Right lobe of liver (tissue), 6 donors: ENCODE results near the gene ATP10A. TPM values are rescaled to one million over a fixed set of nuclear protein-coding genes. Genes with fewer than 3 reads are reported as not detected.

Experiments
- ATAC-seq, 4 donors: fragments of 200-7000 bp; cut with Tn5 transposase; one replicate each; pipeline ENCODE4 v1.9.1; 2020; ENCODE audit warnings: mild to moderate bottlenecking in 4 of 4, moderate library complexity in 4 of 4
- DNase-seq, 3 donors: peaks; one replicate each; pipeline ENCODE4 v3.0.0-alpha.2; 2020
- H3K27ac ChIP-seq, 3 donors: fragments of 200-600 bp; one replicate each; pipeline ENCODE4 v1.8.0; 2022
- H3K27me3 ChIP-seq, 2 donors: fragments of 200-600 bp; one replicate each; pipeline ENCODE4 v1.8.0; 2022
- H3K36me3 ChIP-seq, 4 donors: fragments of 200-600 bp; sonication (generic) in 1 of 4; one replicate each; pipeline versions ENCODE4 v1.5.1 to v1.8.0; 2017 to 2022; ENCODE audit warnings: control low read depth in 1 of 4
- H3K4me1 ChIP-seq, 4 donors: fragments of 200-600 bp; sonication (generic) in 1 of 4; one replicate each; pipeline versions ENCODE4 v1.5.1 to v1.8.0; 2017 to 2022; ENCODE audit warnings: control low read depth in 1 of 4
- H3K4me3 ChIP-seq, 3 donors: fragments of 200-600 bp; one replicate each; pipeline ENCODE4 v1.8.0; 2022
- H3K9me3 ChIP-seq, 4 donors: fragments of 200-600 bp; sonication (generic) in 1 of 4; one replicate each; pipeline versions ENCODE4 v1.5.1 to v1.8.0; 2017 to 2022; ENCODE audit warnings: control low read depth in 1 of 4
- CTCF ChIP-seq, 4 donors: fragments of 200-600 bp in 3 of 4; fragments of 450-650 bp in 1 of 4; IDR thresholded peaks; one replicate each; pipeline versions ENCODE4 v1.5.1 to v1.8.0; 2016 to 2022; ENCODE audit warnings: antibody characterized with exemption in 4 of 4, mild to moderate bottlenecking in 2 of 4
- POLR2A ChIP-seq: fragments of 450-650 bp; IDR thresholded peaks from one replicate; pipeline ENCODE4 v1.6.1; 2017; ENCODE audit warnings: antibody characterized with exemption, mild to moderate bottlenecking
- WGBS: methylation state at CpG from one replicate; pipeline ENCODE4 v1.1.6; 2018; ENCODE audit warnings: low coverage, low lambda C conversion rate; ENCODE audit not compliant: insufficient coverage; ENCODE audit errors: missing lambda C conversion rate; 5-methylcytosine and 5-hydroxymethylcytosine counted together
- intact Hi-C, 2 donors: fragments of 100-400 bp; cut with DNase I; formaldehyde crosslinking; loops; one replicate each; pipeline versions ENCODE4 v1.11.2 to v1.14.1; 2022
- total RNA-seq, 6 experiments: library from RNA; depleted of rRNA in 2 of 6; stranded (reverse); fragments of >200 nt in 2 of 6; fragmentation: NEBNext Ultra II Directional in 3 of 6; extraction: Animal tissue kit (Norgen Biotek cat#: 25700) in 3 of 6; gene quantifications; one replicate each; pipeline versions ENCODE4 v1.1.0 to v1.2.4, GENCODE V29; 2016 to 2023
- donor health status: DM: no; HTN: yes; CAD: no.
- donor health status: DM: no; HTN: no; CAD: no.
- donor health status: DM: no; HTN: no; CAD: no.
- donor health status: DM: no; HTN: yes; CAD: no.
- donor health status: DM: no; HTN: yes; CAD: no.

ATP10A gene
- total RNA-seq, 6 experiments from 2014 or later = 0.15 to 1.00 (median 0.34) TPM

- Histone ChIP-seq H3K9me3 (no peaks in the 10 kb centered on the region), H3K27me3 (no peaks in the 10 kb centered on the region), H3K4me1 (no peaks in the 10 kb centered on the region), H3K4me3 (no peak overlapping the region), H3K36me3 (no peaks in the 10 kb centered on the region), H3K27ac (no peak overlapping the region)
- ATAC-seq = no peak
- 81% methylated on average over 10 of the region's 10 CpGs for WGBS
- TF ChIP-seq POLR2A = no peak
- intact Hi-C loops = no loop called here
- peak in 1 of 3 donors; percentile 3 for DNase-seq
Observed at GRCh38 chr15:25743548-25744275, 119.4 kb downstream of the ATP10A start.

- DNase-seq (peak in 1 of 3 donors; percentile 1), ATAC-seq (no peak)
- no peak for TF ChIP-seq CTCF (IDR thresholded peaks at IDR 0.05)
- no peak for TF ChIP-seq POLR2A
- Histone ChIP-seq H3K4me3 (no peak overlapping the region), H3K27ac (no peak overlapping the region), H3K9me3 (no peaks in the 10 kb centered on the region), H3K4me1 (no peaks in the 10 kb centered on the region), H3K36me3 (no peaks in the 10 kb centered on the region), H3K27me3 (no peaks in the 10 kb centered on the region)
- WGBS = 50% methylated on average over 8 of the region's 9 CpGs
- intact Hi-C loops = no loop called here
Observed at GRCh38 chr15:25742776-25743547, 120.2 kb downstream of the ATP10A start.

GRCh38 chr15:25742041-25742730, 120.9 kb downstream of the ATP10A start:
- peak in 1 of 3 donors; percentile 29 for DNase-seq
- Histone ChIP-seq H3K4me3 (no peak overlapping the region), H3K9me3 (no peaks in the 10 kb centered on the region), H3K27ac (no peak overlapping the region), H3K4me1 (no peaks in the 10 kb centered on the region), H3K36me3 (no peaks in the 10 kb centered on the region), H3K27me3 (no peaks in the 10 kb centered on the region)
- intact Hi-C loops = no loop called here
- 56% methylated on average over 10 of the region's 19 CpGs for WGBS
- TF ChIP-seq POLR2A = no peak
- TF ChIP-seq CTCF (IDR thresholded peaks at IDR 0.05) = no peak
- no peak for ATAC-seq

- H3K9me3 ChIP-seq = no peaks in the 10 kb centered on the region
- H3K4me1 ChIP-seq = no peaks in the 10 kb centered on the region
- intact Hi-C loops = no loop called here
- no peaks in the 10 kb centered on the region for H3K27me3 ChIP-seq
- WGBS = 38% methylated on average over 2 of the region's 5 CpGs
- no peak for DNase-seq
- H3K27ac ChIP-seq = no peak overlapping the region
- no peak for ATAC-seq
- no peaks in the 10 kb centered on the region for H3K36me3 ChIP-seq
- no peak overlapping the region for H3K4me3 ChIP-seq
- TF ChIP-seq POLR2A (no peak), CTCF (IDR thresholded peaks at IDR 0.05) (no peak)
Observed at GRCh38 chr15:25741256-25741580, 121.9 kb downstream of the ATP10A start.
